ENCODE results near the gene RAB41. TPM values are rescaled to one million over a fixed set of nuclear protein-coding genes. Genes with fewer than 3 reads are reported as not detected.
A peak's percentile ranks its signal among the peaks of the same experiment; 100 is the strongest.
"Not testable (repeated sequence)": the region's sequence is repeated elsewhere in the genome, so short reads cannot be mapped to it uniquely, and the experiment has no call there.

The RAB41 gene
- total RNA-seq, 2 experiments from 2014 or later = not detected

GRCh38 chrX:70260104-70260503 lies 21.9 kb upstream of the RAB41 start, which contains the start of gene P2RY4:
Gene P2RY4 (minus strand): TSS chrX:70260204. CDS start chrX:70259624, 580 bp downstream.
- CTCF ChIA-PET = interaction anchor here (1.7 kb wide), 1 partner anchor 15 kb away, joined by 3 read pairs; no protein-coding TSS in a partner anchor
- Mint-ChIP-seq H3K9me3 (no peaks in the 10 kb centered on the region), H3K27me3 (no peaks in the 10 kb centered on the region), H3K36me3 (ENCODE audit: low read depth) (no peaks in the 10 kb centered on the region), H3K27ac (no peak within 1 kb of the TSS), H3K4me1 (no peaks in the 10 kb centered on the region), H3K4me3 (no peak within 1 kb of the TSS)
- POLR2A ChIA-PET = no interaction called here
- DNase-seq = no peak

GRCh38 chrX:70262952-70263567 lies 18.9 kb upstream of the RAB41 start:
- Mint-ChIP-seq H3K27me3 (no peaks in the 10 kb centered on the region), H3K27ac (no peak overlapping the region), H3K36me3 (ENCODE audit: low read depth) (no peaks in the 10 kb centered on the region), H3K4me1 (no peaks in the 10 kb centered on the region), H3K9me3 (no peaks in the 10 kb centered on the region), H3K4me3 (no peak overlapping the region)
- peak; percentile 31 for DNase-seq
- CTCF ChIA-PET = interaction anchor here (1.2 kb wide), 1 partner anchor 110 kb away, joined by 3 read pairs; no protein-coding TSS in a partner anchor
- POLR2A ChIA-PET = no interaction called here

GRCh38 chrX:70264784-70265183 lies 17.2 kb upstream of the RAB41 start:
- POLR2A ChIA-PET = no interaction called here
- H3K27ac Mint-ChIP-seq = no peak overlapping the region
- CTCF ChIA-PET = no interaction called here

GRCh38 chrX:70268034-70268433 lies 13.9 kb upstream of the RAB41 start, which contains the start of gene ARR3:
Gene ARR3 (plus strand): TSS chrX:70268334. CDS start chrX:70269386, 1,052 bp downstream.
- no peak within 1 kb of the TSS for H3K4me3 Mint-ChIP-seq
- no peaks in the 10 kb centered on the region for H3K9me3 Mint-ChIP-seq
- no peak for DNase-seq
- H3K27ac Mint-ChIP-seq = no peak within 1 kb of the TSS
- no peaks in the 10 kb centered on the region for H3K4me1 Mint-ChIP-seq
- no peaks in the 10 kb centered on the region for H3K36me3 Mint-ChIP-seq (ENCODE audit: low read depth)
- POLR2A ChIA-PET = no interaction called here
- H3K27me3 Mint-ChIP-seq = peaks cover 3% of the 10 kb centered on the region
- CTCF ChIA-PET = no interaction called here

More at GRCh38 chrX:70264784-70265183, 17.2 kb upstream of the RAB41 start:
- Mint-ChIP-seq H3K9me3 (no peaks in the 10 kb centered on the region), H3K27me3 (no peaks in the 10 kb centered on the region), H3K4me1 (no peaks in the 10 kb centered on the region), H3K36me3 (ENCODE audit: low read depth) (no peaks in the 10 kb centered on the region), H3K4me3 (no peak overlapping the region)
- no peak for DNase-seq

GRCh38 chrX:70274029-70274428 lies 7.9 kb upstream of the RAB41 start:
- H3K27ac Mint-ChIP-seq; H3K9me3 Mint-ChIP-seq; H3K4me3 Mint-ChIP-seq; H3K36me3 Mint-ChIP-seq (ENCODE audit: low read depth); POLR2A ChIA-PET; H3K4me1 Mint-ChIP-seq; H3K27me3 Mint-ChIP-seq; DNase-seq: not testable (repeated sequence)
- CTCF ChIA-PET = interaction anchor here (0.6 kb wide), 1 partner anchor 735 kb away, joined by 5 read pairs; no protein-coding TSS in a partner anchor

- Mint-ChIP-seq H3K27me3 (no peaks in the 10 kb centered on the region), H3K27ac (no peak overlapping the region), H3K4me1 (no peaks in the 10 kb centered on the region), H3K36me3 (ENCODE audit: low read depth) (peaks cover 2% of the 10 kb centered on the region), H3K4me3 (no peak overlapping the region), H3K9me3 (no peaks in the 10 kb centered on the region)
- ChIA-PET POLR2A (no interaction called here), CTCF (no interaction called here)
- DNase-seq = no peak
These were observed 2.9 kb upstream of the RAB41 start for GRCh38 chrX:70279081-70279480.

GRCh38 chrX:70280573-70280972 lies 1.4 kb upstream of the RAB41 start:
- DNase-seq = no peak
- Mint-ChIP-seq H3K4me1 (no peaks in the 10 kb centered on the region), H3K36me3 (ENCODE audit: low read depth) (peaks cover 5% of the 10 kb centered on the region), H3K27me3 (no peaks in the 10 kb centered on the region), H3K27ac (no peak overlapping the region), H3K4me3 (no peak overlapping the region), H3K9me3 (no peaks in the 10 kb centered on the region)
- ChIA-PET POLR2A (no interaction called here), CTCF (interaction anchor here (0.8 to 1.2 kb wide), 2 partner anchors 13 to 312 kb away, joined by 3 to 4 read pairs; no protein-coding TSS in a partner anchor)

- Mint-ChIP-seq H3K27ac (peak overlapping the region; percentile 94), H3K27me3 (no peaks in the 10 kb centered on the region), H3K36me3 (ENCODE audit: low read depth) (peaks cover 37% of the 10 kb centered on the region), H3K4me3 (peak overlapping the region; percentile 89), H3K9me3 (no peaks in the 10 kb centered on the region), H3K4me1 (peaks cover 33% of the 10 kb centered on the region)
- no peak for DNase-seq
- CTCF ChIA-PET = interaction anchor here (0.6 kb wide), 1 partner anchor 1042 kb away, joined by 3 read pairs; no protein-coding TSS in a partner anchor
- POLR2A ChIA-PET = interaction anchor here (0.7 to 1.1 kb wide), 2 partner anchors 122 to 123 kb away, joined by 3 read pairs; no protein-coding TSS in a partner anchor
These were observed 7.3 kb downstream of the RAB41 start for GRCh38 chrX:70289168-70289792.

GRCh38 chrX:70289793-70290770 lies 8.1 kb downstream of the RAB41 start, which contains the start of the genes KIF4A and PDZD11:
Gene KIF4A (plus strand): TSS chrX:70290104. CDS start chrX:70290459, 355 bp downstream.
Gene PDZD11 (minus strand): TSS chrX:70289927. CDS start chrX:70289341, 586 bp downstream.
- ChIA-PET CTCF (no interaction called here), POLR2A (interaction anchor here (0.7 to 1.1 kb wide), 2 partner anchors 122 to 123 kb away, joined by 3 read pairs; no protein-coding TSS in a partner anchor)
- Mint-ChIP-seq H3K27me3 (no peaks in the 10 kb centered on the region), H3K36me3 (ENCODE audit: low read depth) (peaks cover 37% of the 10 kb centered on the region), H3K4me1 (peaks cover 33% of the 10 kb centered on the region), H3K9me3 (no peaks in the 10 kb centered on the region), H3K4me3 (peak within 1 kb of the TSS; percentile 89), H3K27ac (peak within 1 kb of the TSS; percentile 94)
- peak; percentile 85 for DNase-seq

GRCh38 chrX:70292788-70293187 lies 10.8 kb downstream of the RAB41 start:
- Mint-ChIP-seq H3K4me3 (peak overlapping the region; percentile 43), H3K36me3 (ENCODE audit: low read depth) (peaks cover 27% of the 10 kb centered on the region), H3K27me3 (no peaks in the 10 kb centered on the region), H3K4me1 (peaks cover 35% of the 10 kb centered on the region), H3K9me3 (no peaks in the 10 kb centered on the region), H3K27ac (no peak overlapping the region)
- POLR2A ChIA-PET = no interaction called here
- CTCF ChIA-PET = no interaction called here
- DNase-seq = no peak

GRCh38 chrX:70293621-70294020 lies 11.6 kb downstream of the RAB41 start:
- Mint-ChIP-seq H3K27me3 (no peaks in the 10 kb centered on the region), H3K36me3 (ENCODE audit: low read depth) (peaks cover 24% of the 10 kb centered on the region), H3K4me3 (no peak overlapping the region), H3K9me3 (no peaks in the 10 kb centered on the region), H3K4me1 (peaks cover 31% of the 10 kb centered on the region), H3K27ac (no peak overlapping the region)
- ChIA-PET CTCF (no interaction called here), POLR2A (no interaction called here)
- no peak for DNase-seq

GRCh38 chrX:70301716-70302115 lies 19.7 kb downstream of the RAB41 start:
- Mint-ChIP-seq H3K27ac (no peak overlapping the region), H3K4me1 (peaks cover 2% of the 10 kb centered on the region), H3K9me3 (no peaks in the 10 kb centered on the region), H3K36me3 (ENCODE audit: low read depth) (peaks cover 49% of the 10 kb centered on the region), H3K27me3 (no peaks in the 10 kb centered on the region), H3K4me3 (no peak overlapping the region)
- CTCF ChIA-PET = no interaction called here
- DNase-seq = no peak
- POLR2A ChIA-PET = no interaction called here

All from activated CD4-positive, alpha-beta T cell treated with anti-CD3 and anti-CD28 coated beads, Interleukin-2, amount 10 ng/mL, durations not matched to agents 7 days and 5 days (primary cell).